HEK293T (cell line): Measurements from ENCODE around the gene CYP11A1.

Experiments
- BHLHE40 ChIP-seq: fragments of 450-650 bp; IDR thresholded peaks from 2 replicates; pipeline ENCODE4 v1.6.1; 2016; ENCODE audit warnings: mild to moderate bottlenecking, moderate library complexity, borderline replicate concordance
- CTBP1 ChIP-seq: fragments of 450-650 bp; IDR thresholded peaks from 2 replicates; pipeline ENCODE4 v1.6.1; 2016; ENCODE audit warnings: borderline replicate concordance
- ELF4 ChIP-seq: fragments of 450-650 bp; IDR thresholded peaks from 2 replicates; pipeline ENCODE4 v1.6.1; 2017; ENCODE audit warnings: antibody characterized with exemption
- FOXA1 ChIP-seq: fragments of 450-650 bp; IDR thresholded peaks from 2 replicates; pipeline ENCODE4 v1.6.1; 2016; ENCODE audit warnings: mild to moderate bottlenecking
- FOXK2 ChIP-seq: fragments of 450-650 bp; IDR thresholded peaks from 2 replicates; pipeline ENCODE4 v1.6.1; 2016; ENCODE audit warnings: mild to moderate bottlenecking
- HDGF ChIP-seq: fragments of 450-650 bp; IDR thresholded peaks from 2 replicates; pipeline ENCODE4 v1.6.1; 2017; ENCODE audit warnings: antibody characterized with exemption, borderline replicate concordance
- NFRKB ChIP-seq: fragments of 450-650 bp; IDR thresholded peaks from 2 replicates; pipeline ENCODE4 v1.6.1; 2016; ENCODE audit warnings: mild to moderate bottlenecking, moderate library complexity
- PKNOX1 ChIP-seq: fragments of 450-650 bp; IDR thresholded peaks from 2 replicates; pipeline ENCODE4 v1.6.1; 2016
- SP1 ChIP-seq: fragments of 450-650 bp; IDR thresholded peaks from 2 replicates; pipeline ENCODE4 v1.6.1; 2017
- SUZ12 ChIP-seq: fragments of 450-650 bp; IDR thresholded peaks from 2 replicates; pipeline ENCODE4 v1.6.1; 2016; ENCODE audit warnings: mild to moderate bottlenecking

- no peak for TF ChIP-seq SP1
- TF ChIP-seq SUZ12 = no peak
- no peak for TF ChIP-seq BHLHE40
- no peak for TF ChIP-seq FOXA1
- TF ChIP-seq NFRKB = no peak
- no peak for TF ChIP-seq FOXK2
- no peak for TF ChIP-seq HDGF
- no peak for TF ChIP-seq CTBP1
- TF ChIP-seq PKNOX1 = no peak
- TF ChIP-seq ELF4 = no peak
These were observed 35.6 kb upstream of the CYP11A1 start for GRCh38 chr15:74402873-74403587.
